ENCODE results near the gene MICAL3.
A peak's percentile ranks its signal among the peaks of the same experiment; 100 is the strongest.
"Not testable (repeated sequence)": the region's sequence is repeated elsewhere in the genome, so short reads cannot be mapped to it uniquely, and the experiment has no call there.

Gene MICAL3

GRCh38 chr22:17770180-17771077 lies 253.9 kb downstream of the MICAL3 start:
- DNase-seq, result no peak

- DNase-seq, result no peak
These were observed 254.7 kb downstream of the MICAL3 start for GRCh38 chr22:17769716-17770082.

- DNase-seq, result no peak
These were observed 255.2 kb downstream of the MICAL3 start for GRCh38 chr22:17769013-17769715.

- DNase-seq, result peak; percentile 53
These were observed 256.9 kb downstream of the MICAL3 start for GRCh38 chr22:17767233-17768065.

GRCh38 chr22:17764852-17765251 lies 259.5 kb downstream of the MICAL3 start:
- not testable (repeated sequence) for DNase-seq

- no peak for DNase-seq
These were observed 260.3 kb downstream of the MICAL3 start for GRCh38 chr22:17764036-17764435.

- not testable (repeated sequence) for DNase-seq
These were observed 260.9 kb downstream of the MICAL3 start for GRCh38 chr22:17763442-17763841.

- DNase-seq, result no peak
These were observed 263.2 kb downstream of the MICAL3 start for GRCh38 chr22:17761138-17761488.

- DNase-seq, result peak; percentile 49
These were observed 270.0 kb downstream of the MICAL3 start for GRCh38 chr22:17754233-17754925.

GRCh38 chr22:17753401-17753989 lies 270.9 kb downstream of the MICAL3 start:
- no peak for DNase-seq

GRCh38 chr22:17751596-17751995 lies 272.8 kb downstream of the MICAL3 start:
- no peak for DNase-seq

- DNase-seq, result no peak
These were observed 274.6 kb downstream of the MICAL3 start for GRCh38 chr22:17749605-17750395.

- DNase-seq, result no peak
These were observed 275.6 kb downstream of the MICAL3 start for GRCh38 chr22:17748555-17749353.

- DNase-seq, result no peak
These were observed 277.4 kb downstream of the MICAL3 start for GRCh38 chr22:17746916-17747315.

- no peak for DNase-seq
These were observed 279.9 kb downstream of the MICAL3 start for GRCh38 chr22:17744430-17744829.

GRCh38 chr22:17743661-17744411 lies 280.5 kb downstream of the MICAL3 start:
- no peak for DNase-seq

GRCh38 chr22:17742527-17742902 lies 281.8 kb downstream of the MICAL3 start:
- peak; percentile 78 for DNase-seq

- no peak for DNase-seq
These were observed 282.4 kb downstream of the MICAL3 start for GRCh38 chr22:17741866-17742526.

Measured in CD4-positive, alpha-beta T cell treated with Interleukin-6 for 4 hours (primary cell).